HL-60/S4 (cell line): ENCODE results near the gene LRRC75B.
"Not testable (repeated sequence)": the region's sequence is repeated elsewhere in the genome, so short reads cannot be mapped to it uniquely, and the experiment has no call there.

ENCODE experiments used
- in situ Hi-C: fragments of 300-500 bp; cut with MboI; formaldehyde crosslinking; loops from 2 replicates; pipeline ENCODE4 v1.14.3; 2022; ENCODE audit warnings: low sequenced_read_pairs

The LRRC75B gene

GRCh38 chr22:24592851-24593558 lies at the start of gene LRRC75B:
LRRC75B (minus strand) TSS chr22:24593073; CDS start chr22:24593039, 34 bp downstream.
- in situ Hi-C loops: no loop called here

- in situ Hi-C loops: not testable (repeated sequence)
Observed at GRCh38 chr22:24642307-24642706, 49.4 kb upstream of the LRRC75B start.

GRCh38 chr22:24636513-24636912 lies 43.6 kb upstream of the LRRC75B start:
- in situ Hi-C loops: not testable (repeated sequence)

GRCh38 chr22:24634776-24635389 lies 42.0 kb upstream of the LRRC75B start:
- in situ Hi-C loops: not testable (repeated sequence)

- in situ Hi-C loops: not testable (repeated sequence)
Observed at GRCh38 chr22:24633231-24634023, 40.6 kb upstream of the LRRC75B start.

GRCh38 chr22:24632642-24633041 lies 39.8 kb upstream of the LRRC75B start:
- in situ Hi-C loops: not testable (repeated sequence)

- in situ Hi-C loops: not testable (repeated sequence)
Observed at GRCh38 chr22:24631430-24632122, 38.7 kb upstream of the LRRC75B start.

- in situ Hi-C loops: not testable (repeated sequence)
Observed at GRCh38 chr22:24630812-24631427, 38.0 kb upstream of the LRRC75B start.

GRCh38 chr22:24629069-24629468 lies 36.2 kb upstream of the LRRC75B start:
- in situ Hi-C loops: not testable (repeated sequence)

- in situ Hi-C loops: not testable (repeated sequence)
Observed at GRCh38 chr22:24627911-24628310, 35.0 kb upstream of the LRRC75B start.

- in situ Hi-C loops: not testable (repeated sequence)
Observed at GRCh38 chr22:24622596-24622995, 29.7 kb upstream of the LRRC75B start.

- in situ Hi-C loops: not testable (repeated sequence)
Observed at GRCh38 chr22:24621244-24621643, 28.4 kb upstream of the LRRC75B start.

GRCh38 chr22:24614794-24615193 lies 21.9 kb upstream of the LRRC75B start:
- in situ Hi-C loops: not testable (repeated sequence)

GRCh38 chr22:24609888-24610287 lies 17.0 kb upstream of the LRRC75B start:
- in situ Hi-C loops: not testable (repeated sequence)

GRCh38 chr22:24608327-24608726 lies 15.5 kb upstream of the LRRC75B start:
- in situ Hi-C loops: not testable (repeated sequence)

- in situ Hi-C loops: not testable (repeated sequence)
Observed at GRCh38 chr22:24607429-24607983, 14.6 kb upstream of the LRRC75B start.

GRCh38 chr22:24606340-24606739 lies 13.5 kb upstream of the LRRC75B start:
- in situ Hi-C loops: not testable (repeated sequence)

GRCh38 chr22:24603770-24604629 lies 11.1 kb upstream of the LRRC75B start:
- in situ Hi-C loops: not testable (repeated sequence)
